OCI-LY1 (cell line): ENCODE data around the gene RABGAP1L.

Experiments
- H2AFZ ChIP-seq: fragments of 200-600 bp; sonication (generic), shearing (Covaris generic); 2 replicates; pipeline ENCODE4 v1.6.0; 2014; ENCODE audit warnings: antibody characterized with exemption, mild to moderate bottlenecking, low read length
- H3F3A ChIP-seq: fragments of 200-600 bp; sonication (generic), shearing (Covaris generic); 2 replicates; pipeline ENCODE4 v1.6.0; 2014; ENCODE audit warnings: mild to moderate bottlenecking, antibody characterized with exemption, low read length, moderate library complexity; ENCODE audit not compliant: insufficient read depth
- H3K27ac ChIP-seq: fragments of 200-600 bp; sonication (generic); 2 replicates; pipeline ENCODE4 v1.5.1; 2014; ENCODE audit warnings: low read length, mixed run types, mild to moderate bottlenecking, low read depth; ENCODE audit not compliant: poor library complexity, severe bottlenecking
- H3K27me3 ChIP-seq: fragments of 200-600 bp; sonication (generic); 2 replicates; pipeline ENCODE4 v1.6.0; 2014; ENCODE audit warnings: antibody characterized with exemption, mild to moderate bottlenecking, low read length, moderate library complexity; ENCODE audit not compliant: insufficient read depth
- H3K36me3 ChIP-seq: fragments of 200-600 bp; sonication (generic); 2 replicates; pipeline ENCODE4 v1.6.1; 2014; ENCODE audit warnings: mild to moderate bottlenecking, antibody characterized with exemption, low read length, moderate library complexity, mixed read lengths; ENCODE audit not compliant: insufficient read depth
- H3K4me1 ChIP-seq: fragments of 200-600 bp; sonication (generic); 2 replicates; pipeline ENCODE4 v1.5.1; 2014; ENCODE audit warnings: mild to moderate bottlenecking, low read length, moderate library complexity; ENCODE audit not compliant: insufficient read depth, severe bottlenecking
- H3K4me2 ChIP-seq: fragments of 200-600 bp; sonication (generic), shearing (Covaris generic); 2 replicates; pipeline ENCODE4 v1.6.1; 2014; ENCODE audit warnings: low read length
- H3K4me3 ChIP-seq: fragments of 200-600 bp; sonication (generic); 2 replicates; pipeline ENCODE4 v1.5.1; 2014; ENCODE audit warnings: low read length, low read depth, mild to moderate bottlenecking, mixed read lengths; ENCODE audit not compliant: poor library complexity, severe bottlenecking
- H3K79me2 ChIP-seq: fragments of 200-600 bp; shearing (Covaris generic); 2 replicates; pipeline ENCODE4 v1.6.1; 2016; ENCODE audit warnings: mixed run types, low read length, mixed read lengths; ENCODE audit not compliant: insufficient read depth
- H3K9ac ChIP-seq: fragments of 200-600 bp; sonication (generic), shearing (Covaris generic); 2 replicates; pipeline ENCODE4 v1.6.1; 2014; ENCODE audit warnings: mild to moderate bottlenecking, low read length, mixed read lengths
- H3K9me2 ChIP-seq: fragments of 200-600 bp; sonication (generic), shearing (Covaris generic); 2 replicates; pipeline ENCODE4 v1.6.1; 2014; ENCODE audit warnings: low read depth, mild to moderate bottlenecking, low read length, mixed read lengths
- H3K9me3 ChIP-seq: fragments of 200-600 bp; shearing (Covaris generic); 2 replicates; pipeline ENCODE4 v1.6.1; 2014; ENCODE audit warnings: low read length, mixed read lengths
- H4K20me1 ChIP-seq: fragments of 200-600 bp; sonication (generic), shearing (Covaris generic); 2 replicates; pipeline ENCODE4 v1.6.0; 2016; ENCODE audit warnings: mild to moderate bottlenecking, low read length; ENCODE audit not compliant: insufficient read depth
- CTCF ChIP-seq: fragments of 200-600 bp; sonication (generic), shearing (Covaris generic); IDR thresholded peaks from 2 replicates; pipeline ENCODE4 v1.5.1; 2017; ENCODE audit warnings: mild to moderate bottlenecking, antibody characterized with exemption, low read length, moderate library complexity, mixed read lengths
- EZH2 ChIP-seq: fragments of 200-600 bp; sonication (generic), shearing (Covaris generic); IDR thresholded peaks from 2 replicates; pipeline ENCODE4 v1.8.0; 2017; ENCODE audit warnings: borderline replicate concordance, mixed run types, mild to moderate bottlenecking, antibody characterized with exemption, low read length, moderate library complexity, mixed read lengths

Gene RABGAP1L

GRCh38 chr1:174224641-174225040, 65.3 kb downstream of the RABGAP1L start:
- Histone ChIP-seq H3K4me2 (no peak overlapping the region), H3K27ac (no peak overlapping the region), H3K9ac (no peak overlapping the region), H4K20me1 (no peaks in the 10 kb centered on the region), H3K9me3 (peaks cover 7% of the 10 kb centered on the region), H3K9me2 (no peaks in the 10 kb centered on the region), H2AFZ (no peak overlapping the region), H3K4me1 (peaks cover 8% of the 10 kb centered on the region), H3K79me2 (no peaks in the 10 kb centered on the region), H3F3A (no peaks in the 10 kb centered on the region), H3K36me3 (peaks cover 48% of the 10 kb centered on the region), H3K27me3 (no peaks in the 10 kb centered on the region), H3K4me3 (no peak overlapping the region)
- no peak for TF ChIP-seq CTCF

DNA sequence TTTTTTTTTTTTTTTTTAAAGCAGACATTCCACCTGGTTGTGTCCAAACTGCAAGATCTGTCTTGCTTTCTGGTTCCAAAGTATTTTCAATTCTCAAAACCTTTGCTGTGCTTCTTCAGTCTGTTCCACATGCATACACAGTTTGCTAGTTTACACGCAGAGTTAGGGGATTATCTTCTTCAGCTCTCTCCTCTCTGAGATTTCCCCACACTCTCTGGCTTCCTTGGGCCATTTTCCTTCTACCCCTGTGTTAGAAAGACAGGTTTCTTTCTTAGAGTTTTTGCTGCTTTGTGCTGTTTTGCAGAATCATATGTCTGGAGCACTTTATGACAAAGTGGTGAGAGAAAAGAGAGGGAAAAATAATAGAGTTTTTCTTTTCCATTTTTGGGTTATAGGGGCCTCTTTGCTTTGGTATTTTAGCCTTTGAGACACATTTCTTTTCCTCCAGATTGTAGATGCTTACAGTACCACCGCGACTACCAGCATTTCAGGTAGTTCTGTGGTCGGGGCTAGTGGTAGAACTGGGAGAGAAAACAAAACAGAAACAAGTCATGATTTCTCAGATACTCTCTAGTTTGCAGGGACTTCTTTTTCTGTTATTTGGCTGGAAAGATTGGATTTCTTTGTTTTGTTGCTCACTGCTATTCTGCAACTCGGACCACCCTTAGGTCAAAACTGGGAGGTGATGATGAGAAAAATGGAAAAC, 66.3 kb downstream of the RABGAP1L start:
- Histone ChIP-seq H3K9me3 (peaks cover 7% of the 10 kb centered on the region), H3K9ac (no peak overlapping the region), H2AFZ (no peak overlapping the region), H3K9me2 (no peaks in the 10 kb centered on the region), H3F3A (no peaks in the 10 kb centered on the region), H3K36me3 (peaks cover 48% of the 10 kb centered on the region), H3K4me3 (no peak overlapping the region), H3K27me3 (no peaks in the 10 kb centered on the region), H3K4me2 (no peak overlapping the region), H3K27ac (no peak overlapping the region), H4K20me1 (no peaks in the 10 kb centered on the region), H3K4me1 (no peaks in the 10 kb centered on the region), H3K79me2 (no peaks in the 10 kb centered on the region)
- TF ChIP-seq EZH2 (no peak), CTCF (no peak)

DNA sequence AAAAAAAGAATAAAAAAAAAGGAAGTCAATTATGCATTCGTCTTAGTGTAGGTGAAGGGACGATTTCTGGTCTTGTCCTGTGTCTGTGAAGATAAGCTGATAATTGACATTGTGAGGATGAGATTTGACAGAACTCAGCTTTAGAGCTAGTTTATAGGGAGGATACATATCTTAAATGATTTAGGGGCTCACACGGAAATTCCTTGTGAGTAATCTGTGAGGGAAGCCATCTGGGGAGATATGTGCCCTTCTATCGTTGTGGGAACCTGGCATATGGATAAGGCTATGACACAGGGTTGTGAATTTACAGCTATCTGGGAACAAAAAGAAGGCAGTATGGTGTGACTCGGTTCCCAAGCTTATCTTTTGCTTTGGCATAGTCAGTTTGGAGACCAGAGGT, 71.1 kb downstream of the RABGAP1L start:
- no peaks in the 10 kb centered on the region for H4K20me1 ChIP-seq
- H3K79me2 ChIP-seq: no peaks in the 10 kb centered on the region
- H3K4me3 ChIP-seq: no peak overlapping the region
- H3K9ac ChIP-seq: no peak overlapping the region
- H3K9me2 ChIP-seq: no peaks in the 10 kb centered on the region
- no peak overlapping the region for H3K27ac ChIP-seq
- no peak for TF ChIP-seq CTCF
- TF ChIP-seq EZH2: no peak
- H3K36me3 ChIP-seq: peaks cover 29% of the 10 kb centered on the region
- no peaks in the 10 kb centered on the region for H3K4me1 ChIP-seq
- H3F3A ChIP-seq: no peaks in the 10 kb centered on the region
- no peak overlapping the region for H3K4me2 ChIP-seq
- no peak overlapping the region for H2AFZ ChIP-seq
- no peaks in the 10 kb centered on the region for H3K27me3 ChIP-seq
- H3K9me3 ChIP-seq: no peaks in the 10 kb centered on the region
